HG03460 (cell line): ENCODE results near the gene DBNL.

ENCODE experiments used
- ATAC-seq: cut with Tn5 transposase; IDR thresholded peaks from one replicate; pipeline ENCODE4 v1.9.1; 2021; ENCODE audit not compliant: unreplicated experiment

DBNL gene

GRCh38 chr7:44076101-44076895 is 31.8 kb downstream of the DBNL start:
- no peak for ATAC-seq

- no peak for ATAC-seq
Observed at GRCh38 chr7:44077061-44077460, 32.6 kb downstream of the DBNL start.

GRCh38 chr7:44077681-44078091 is 33.2 kb downstream of the DBNL start:
- ATAC-seq: no peak

- ATAC-seq: no peak
Observed at GRCh38 chr7:44078521-44078920, 34.0 kb downstream of the DBNL start.

GRCh38 chr7:44079331-44080021 is 35.0 kb downstream of the DBNL start:
- ATAC-seq: no peak

- no peak for ATAC-seq
Observed at GRCh38 chr7:44080118-44080517, 35.6 kb downstream of the DBNL start.

- no peak for ATAC-seq
Observed at GRCh38 chr7:44080686-44081265, 36.3 kb downstream of the DBNL start.

- ATAC-seq: no peak
Observed at GRCh38 chr7:44081266-44081748, 36.8 kb downstream of the DBNL start.

GRCh38 chr7:44082541-44083207 is 38.2 kb downstream of the DBNL start:
- peak; percentile 89 for ATAC-seq

- no peak for ATAC-seq
Observed at GRCh38 chr7:44083796-44084195, 39.3 kb downstream of the DBNL start.

GRCh38 chr7:44084701-44085100 is 40.2 kb downstream of the DBNL start:
- no peak for ATAC-seq

GRCh38 chr7:44085546-44085945 is 41.0 kb downstream of the DBNL start:
- ATAC-seq: no peak

GRCh38 chr7:44086627-44087026 is 42.1 kb downstream of the DBNL start:
- no peak for ATAC-seq

- no peak for ATAC-seq
Observed at GRCh38 chr7:44087911-44088838, 43.7 kb downstream of the DBNL start.

- no peak for ATAC-seq
Observed at GRCh38 chr7:44093102-44093641, 48.7 kb downstream of the DBNL start.

GRCh38 chr7:44094365-44094764 is 49.9 kb downstream of the DBNL start:
- no peak for ATAC-seq

GRCh38 chr7:44094883-44095592 is 50.5 kb downstream of the DBNL start:
- ATAC-seq: no peak

- no peak for ATAC-seq
Observed at GRCh38 chr7:44095781-44096180, 51.3 kb downstream of the DBNL start.

- ATAC-seq: no peak
Observed at GRCh38 chr7:44096326-44096881, 51.9 kb downstream of the DBNL start.
